ENCODE measurements around the gene OR51A7.
"Not testable (repeated sequence)": the region's sequence is repeated elsewhere in the genome, so short reads cannot be mapped to it uniquely, and the experiment has no call there.

OR51A7 gene, protein sequence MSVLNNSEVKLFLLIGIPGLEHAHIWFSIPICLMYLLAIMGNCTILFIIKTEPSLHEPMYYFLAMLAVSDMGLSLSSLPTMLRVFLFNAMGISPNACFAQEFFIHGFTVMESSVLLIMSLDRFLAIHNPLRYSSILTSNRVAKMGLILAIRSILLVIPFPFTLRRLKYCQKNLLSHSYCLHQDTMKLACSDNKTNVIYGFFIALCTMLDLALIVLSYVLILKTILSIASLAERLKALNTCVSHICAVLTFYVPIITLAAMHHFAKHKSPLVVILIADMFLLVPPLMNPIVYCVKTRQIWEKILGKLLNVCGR

GRCh38 chr11:4903484-4903883 is at the start of gene OR51A7:
Gene OR51A7, plus strand, starts transcription at chr11:4903783. Its CDS starts 3,587 bp downstream, at chr11:4907370.
- no peak for DNase-seq (ENCODE audit: low spot score)

DNA sequence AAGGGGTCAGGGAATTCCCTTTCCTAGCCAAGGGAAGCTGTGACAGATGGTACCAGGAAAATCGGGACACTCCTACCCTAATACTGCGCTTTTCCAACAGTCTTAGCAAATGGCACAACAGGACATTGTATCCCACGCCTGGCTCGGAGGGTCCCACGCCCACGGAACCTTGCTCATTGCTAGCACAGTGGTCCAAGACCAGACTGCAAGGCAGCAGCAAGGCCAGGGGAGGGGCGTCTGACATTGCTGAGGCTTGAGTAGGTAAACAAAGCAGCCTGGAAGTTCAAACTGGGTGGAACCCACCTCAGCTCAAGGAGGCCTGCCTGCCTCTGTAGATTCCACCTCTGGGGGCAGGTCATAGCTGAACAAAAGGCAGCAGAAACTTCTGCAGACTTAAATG is 49.3 kb upstream of the OR51A7 start:
- DNase-seq (ENCODE audit: low spot score), result not testable (repeated sequence)

DNA sequence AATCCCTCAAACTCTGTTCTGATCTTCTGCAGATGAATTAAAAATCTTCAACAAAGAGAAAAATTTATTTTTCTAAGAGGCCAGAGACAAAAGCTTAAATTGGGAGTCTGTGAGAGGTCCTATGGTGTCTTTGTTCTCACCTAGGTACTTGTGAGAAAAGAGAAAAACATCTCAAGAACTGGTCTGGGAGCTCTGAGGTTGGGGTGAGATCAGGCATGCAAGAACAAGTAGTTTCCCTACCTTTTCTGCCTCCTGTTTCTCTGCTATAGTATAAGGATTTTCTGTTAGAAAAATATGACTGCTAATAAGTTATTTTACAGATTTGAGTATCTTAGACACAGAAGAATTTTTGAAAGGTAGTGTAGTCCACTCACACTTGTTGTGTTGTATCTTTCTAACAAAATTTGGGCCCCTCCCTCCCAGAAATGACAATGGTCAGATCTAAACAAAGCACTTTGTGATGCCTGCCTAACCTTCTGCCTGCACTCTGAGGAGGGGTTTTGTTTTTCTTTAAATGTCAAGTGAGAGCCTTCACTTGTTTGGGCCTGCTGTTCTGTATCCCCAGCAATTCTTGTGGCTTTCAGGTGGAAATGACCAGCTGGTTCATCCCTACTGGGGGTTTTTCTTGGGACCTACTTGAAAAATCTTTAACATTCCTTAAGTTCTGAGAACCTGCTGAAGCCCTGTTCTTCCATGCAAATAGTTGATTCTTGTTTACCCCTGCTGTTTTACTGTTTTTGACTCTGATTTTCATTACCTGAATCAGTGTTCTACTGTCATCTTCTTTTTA is 40.9 kb upstream of the OR51A7 start:
- DNase-seq (ENCODE audit: low spot score), result no peak

- DNase-seq (ENCODE audit: low spot score), result no peak
Observed at GRCh38 chr11:4863876-4864275, 39.7 kb upstream of the OR51A7 start.

GRCh38 chr11:4865855-4866254 is 37.7 kb upstream of the OR51A7 start:
- no peak for DNase-seq (ENCODE audit: low spot score)

DNA sequence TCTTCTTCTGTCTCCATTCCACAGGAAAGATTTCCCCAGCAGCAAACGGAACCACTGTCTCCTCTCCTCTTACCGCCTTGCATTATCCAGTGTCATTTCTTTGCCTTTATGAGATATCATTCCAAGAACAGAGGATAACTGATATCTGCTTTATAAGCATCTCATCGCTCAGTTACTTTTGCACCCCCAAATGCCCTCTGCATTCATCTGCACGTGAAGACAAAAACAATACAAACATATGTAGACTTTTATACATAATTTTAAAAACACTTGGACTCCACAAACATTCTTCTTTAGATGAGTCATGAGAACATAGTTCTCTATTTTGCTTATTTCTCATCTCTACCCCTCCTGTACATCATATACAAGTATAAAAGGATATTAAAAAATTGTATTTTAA is 22.4 kb upstream of the OR51A7 start:
- DNase-seq (ENCODE audit: low spot score), result no peak

DNA sequence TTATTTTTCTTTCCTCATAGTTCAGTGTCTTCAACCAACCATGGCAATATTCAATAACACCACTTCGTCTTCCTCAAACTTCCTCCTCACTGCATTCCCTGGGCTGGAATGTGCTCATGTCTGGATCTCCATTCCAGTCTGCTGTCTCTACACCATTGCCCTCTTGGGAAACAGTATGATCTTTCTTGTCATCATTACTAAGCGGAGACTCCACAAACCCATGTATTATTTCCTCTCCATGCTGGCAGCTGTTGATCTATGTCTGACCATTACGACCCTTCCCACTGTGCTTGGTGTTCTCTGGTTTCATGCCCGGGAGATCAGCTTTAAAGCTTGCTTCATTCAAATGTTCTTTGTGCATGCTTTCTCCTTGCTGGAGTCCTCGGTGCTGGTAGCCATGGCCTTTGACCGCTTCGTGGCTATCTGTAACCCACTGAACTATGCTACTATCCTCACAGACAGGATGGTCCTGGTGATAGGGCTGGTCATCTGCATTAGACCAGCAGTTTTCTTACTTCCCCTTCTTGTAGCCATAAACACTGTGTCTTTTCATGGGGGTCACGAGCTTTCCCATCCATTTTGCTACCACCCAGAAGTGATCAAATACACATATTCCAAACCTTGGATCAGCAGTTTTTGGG is 21.6 kb upstream of the OR51A7 start, which contains the start of gene OR51T1:
Gene OR51T1, plus strand, starts transcription at position 41 of the 641 bp plus-strand sequence. Its CDS starts 0 bp downstream, at position 41.
- DNase-seq (ENCODE audit: low spot score), result no peak

DNA sequence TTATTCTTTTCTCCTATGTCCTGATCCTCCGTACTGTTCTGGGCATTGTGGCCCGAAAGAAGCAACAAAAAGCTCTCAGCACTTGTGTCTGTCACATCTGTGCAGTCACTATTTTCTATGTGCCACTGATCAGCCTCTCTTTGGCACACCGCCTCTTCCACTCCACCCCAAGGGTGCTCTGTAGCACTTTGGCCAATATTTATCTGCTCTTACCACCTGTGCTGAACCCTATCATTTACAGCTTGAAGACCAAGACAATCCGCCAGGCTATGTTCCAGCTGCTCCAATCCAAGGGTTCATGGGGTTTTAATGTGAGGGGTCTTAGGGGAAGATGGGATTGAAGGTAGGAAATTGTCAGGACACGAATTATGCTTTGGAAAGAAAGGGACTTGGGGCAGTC is 21.0 kb upstream of the OR51A7 start:
- DNase-seq (ENCODE audit: low spot score), result no peak

DNA sequence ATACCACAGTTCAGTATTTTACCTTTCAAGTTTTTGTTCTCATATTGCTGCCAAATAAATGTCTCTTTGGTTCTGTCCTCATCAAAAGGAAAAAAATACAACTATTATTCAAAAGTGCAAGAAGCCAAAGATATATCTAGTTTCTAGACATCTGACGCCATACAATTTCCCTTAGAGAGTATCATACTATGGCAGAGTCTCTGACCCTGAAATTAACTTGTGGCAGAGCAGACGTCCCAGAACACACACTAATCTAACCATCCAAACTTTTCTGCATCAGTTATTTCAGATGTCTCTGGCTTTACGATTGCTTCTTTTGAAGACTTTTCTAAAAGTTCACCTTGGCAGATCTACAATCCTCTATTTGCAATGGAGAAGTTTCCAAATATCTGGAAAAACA is 19.2 kb upstream of the OR51A7 start:
- DNase-seq (ENCODE audit: low spot score), result no peak

DNA sequence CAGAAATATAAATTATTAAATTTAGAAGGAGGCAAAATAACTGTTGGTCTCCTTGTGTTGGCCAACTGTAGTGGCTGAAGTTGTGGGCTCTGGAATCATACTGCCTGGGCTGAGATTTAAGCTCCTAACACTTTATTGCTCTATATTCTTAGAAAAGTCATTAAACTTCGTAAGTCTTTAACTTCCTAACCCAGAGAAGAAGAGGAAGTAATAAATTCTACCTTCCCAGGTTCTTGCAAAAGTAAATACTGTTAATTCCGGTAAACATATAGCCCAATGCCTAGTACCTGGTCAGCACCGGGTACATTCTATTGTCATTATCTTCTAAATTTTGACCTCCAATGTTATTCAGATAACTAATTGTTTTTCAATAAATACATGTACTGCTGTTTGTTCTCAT is 17.4 kb upstream of the OR51A7 start:
- no peak for DNase-seq (ENCODE audit: low spot score)

DNA sequence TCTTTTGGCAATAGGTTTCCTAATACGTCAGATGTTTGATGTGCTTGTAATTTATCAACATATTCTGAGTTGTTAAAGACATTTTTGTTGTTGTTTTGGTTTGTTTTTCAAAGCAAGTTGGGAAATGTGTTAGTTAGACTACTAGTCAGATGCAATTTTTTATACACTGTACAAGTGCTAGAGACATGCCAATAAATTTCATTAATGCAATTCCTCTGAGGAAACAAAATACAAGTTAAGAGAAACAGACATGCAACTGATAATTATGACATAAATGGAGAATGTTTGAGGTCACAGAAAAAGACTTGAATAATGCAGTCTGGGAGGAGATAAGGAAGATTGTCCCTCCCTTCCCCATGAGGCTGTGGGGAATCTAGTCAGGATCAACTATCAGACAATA is 16.0 kb upstream of the OR51A7 start:
- DNase-seq (ENCODE audit: low spot score), result no peak

GRCh38 chr11:4890279-4890678 is 13.3 kb upstream of the OR51A7 start:
- DNase-seq (ENCODE audit: low spot score), result no peak

GRCh38 chr11:4891996-4892640 is 11.5 kb upstream of the OR51A7 start:
- DNase-seq (ENCODE audit: low spot score), result peak; percentile 72

DNA sequence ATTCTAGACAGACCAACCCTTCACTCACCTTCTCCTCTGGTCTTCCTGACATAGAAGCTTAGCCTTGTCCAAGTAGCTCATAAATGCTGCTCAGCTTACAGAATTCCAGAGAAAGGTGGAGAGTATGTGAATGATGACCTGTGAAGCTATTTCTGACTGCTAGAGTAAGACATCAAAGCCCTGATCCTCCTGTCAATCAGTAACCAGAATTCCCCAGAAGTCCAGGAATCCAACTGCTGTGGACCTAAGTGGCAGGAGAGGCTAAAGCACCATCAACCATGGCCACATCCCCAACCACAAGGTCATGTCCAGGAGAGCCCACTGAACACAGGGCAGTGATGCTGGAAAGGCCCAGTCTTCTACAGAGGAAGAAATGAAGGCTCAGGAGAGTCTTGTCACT is 13.0 kb downstream of the OR51A7 start:
- no peak for DNase-seq (ENCODE audit: low spot score)

DNA sequence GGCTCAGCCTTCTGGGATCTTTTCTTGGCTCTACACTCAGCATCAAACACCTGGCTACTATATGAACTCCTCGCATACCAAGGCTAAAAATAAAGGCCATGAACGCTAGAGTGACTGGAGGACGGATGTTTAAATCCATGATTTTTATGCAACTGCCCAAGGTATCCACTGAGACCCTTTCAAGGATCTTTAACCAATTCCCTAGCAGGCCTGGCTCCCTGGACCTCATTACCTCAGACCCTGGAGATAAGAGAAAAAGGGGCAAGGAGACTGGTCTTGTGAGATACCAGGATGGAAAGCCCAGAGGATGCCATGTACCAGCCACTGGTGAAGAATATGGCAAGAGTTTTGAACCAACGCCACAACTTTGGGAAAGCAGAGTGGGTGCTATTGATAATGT is 15.7 kb downstream of the OR51A7 start, which contains the start of gene OR51G2:
Gene OR51G2, minus strand, starts transcription at position 101 of the 400 bp plus-strand sequence. CDS start 3,687 bp downstream, outside the sequence.
- DNase-seq (ENCODE audit: low spot score), result no peak

- DNase-seq (ENCODE audit: low spot score), result no peak
Observed at GRCh38 chr11:4921796-4922195, 18.2 kb downstream of the OR51A7 start.

- DNase-seq (ENCODE audit: low spot score), result no peak
Observed at GRCh38 chr11:4922304-4922703, 18.7 kb downstream of the OR51A7 start.

DNA sequence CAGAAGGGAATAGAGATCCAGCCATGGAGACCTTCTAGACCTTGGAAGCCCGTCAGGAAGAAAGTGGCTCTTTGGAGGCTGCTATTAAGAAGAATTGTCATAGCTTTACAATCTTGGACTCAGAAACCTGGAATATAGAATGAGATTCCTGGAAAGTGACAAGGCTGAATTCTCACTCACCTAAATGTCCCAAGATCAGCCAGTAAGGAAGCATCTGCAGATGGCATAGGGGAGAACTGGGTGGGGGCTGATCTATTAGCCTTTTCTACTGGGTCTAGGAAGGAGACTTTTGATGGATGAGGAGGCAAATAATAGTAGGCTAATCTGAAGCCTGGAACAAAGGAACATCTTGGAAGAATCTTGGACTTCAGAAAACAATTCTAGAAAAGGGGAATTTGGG is 20.7 kb downstream of the OR51A7 start, which contains the start of gene OR51G1:
Gene OR51G1, minus strand, starts transcription at position 101 of the 400 bp plus-strand sequence. Its CDS starts 0 bp downstream, at position 101.
- no peak for DNase-seq (ENCODE audit: low spot score)

GRCh38 chr11:4926608-4927007 is 23.0 kb downstream of the OR51A7 start:
- DNase-seq (ENCODE audit: low spot score), result no peak

- no peak for DNase-seq (ENCODE audit: low spot score)
Observed at GRCh38 chr11:4932751-4933150, 29.2 kb downstream of the OR51A7 start.

- no peak for DNase-seq (ENCODE audit: low spot score)
Observed at GRCh38 chr11:4936745-4937144, 33.2 kb downstream of the OR51A7 start.

GRCh38 chr11:4947505-4947904 is 43.9 kb downstream of the OR51A7 start, which contains the start of gene OR51A4:
Gene OR51A4, minus strand, starts transcription at chr11:4947605. Its CDS starts 505 bp downstream, at chr11:4947100.
- DNase-seq (ENCODE audit: low spot score), result no peak
